GM12865 (cell line): ENCODE measurements around the gene PLA2G15.

Experiments used
- DNase-seq: peaks from one replicate; pipeline ENCODE4 v3.0.0; 2010; ENCODE audit warnings: low read depth
- H3K4me3 ChIP-seq: 2 replicates; pipeline ENCODE4 v1.5.1; 2011; ENCODE audit warnings: mild to moderate bottlenecking, low read depth, low read length, control low read depth
- TF ChIP-seq, protein P1 (sequence below): IDR thresholded peaks from 2 replicates; pipeline ENCODE4 v1.5.1; 2011; ENCODE audit warnings: low read length, control low read depth, low read depth, inconsistent platforms; ENCODE audit not compliant: insufficient read depth; ENCODE audit errors: missing control alignments

Gene PLA2G15

DNA sequence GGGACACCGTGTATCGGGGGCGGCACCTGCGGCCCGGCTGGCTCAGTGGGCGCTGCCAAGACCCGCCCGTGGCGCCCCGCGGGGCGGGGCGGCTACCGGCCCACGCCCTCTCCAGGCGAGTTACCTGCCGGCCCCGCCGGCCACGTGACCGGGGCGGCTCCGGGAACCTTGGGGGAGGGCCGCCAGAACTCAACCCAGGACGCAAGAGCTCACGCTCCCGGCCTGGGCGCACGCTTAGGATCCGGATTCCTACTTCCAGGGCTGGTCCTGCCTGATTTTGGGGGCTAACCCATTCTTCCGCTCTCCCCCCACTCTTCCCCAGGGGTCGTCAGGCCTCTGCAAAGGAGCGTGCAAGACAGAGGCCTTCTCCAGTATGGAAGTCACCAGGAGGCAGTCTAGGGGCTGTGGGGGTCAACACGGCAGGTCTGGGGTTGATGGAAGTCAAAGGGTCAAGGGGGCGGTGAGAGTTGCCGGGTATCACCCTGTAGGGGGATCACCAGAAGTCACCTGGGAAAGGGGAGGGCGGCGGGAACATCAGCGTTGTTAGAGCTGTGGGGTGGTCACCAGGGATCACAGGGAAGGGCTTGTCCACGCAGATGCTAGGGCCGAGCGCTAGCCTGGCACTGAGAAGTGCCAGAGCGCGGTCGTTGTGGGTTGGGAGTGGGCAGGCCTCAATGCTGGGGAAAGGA, 8.9 kb upstream of the PLA2G15 start:
- DNase-seq = no peak
- H3K4me3 ChIP-seq = peak overlapping the region; percentile 57
- TF ChIP-seq, protein P1, sequence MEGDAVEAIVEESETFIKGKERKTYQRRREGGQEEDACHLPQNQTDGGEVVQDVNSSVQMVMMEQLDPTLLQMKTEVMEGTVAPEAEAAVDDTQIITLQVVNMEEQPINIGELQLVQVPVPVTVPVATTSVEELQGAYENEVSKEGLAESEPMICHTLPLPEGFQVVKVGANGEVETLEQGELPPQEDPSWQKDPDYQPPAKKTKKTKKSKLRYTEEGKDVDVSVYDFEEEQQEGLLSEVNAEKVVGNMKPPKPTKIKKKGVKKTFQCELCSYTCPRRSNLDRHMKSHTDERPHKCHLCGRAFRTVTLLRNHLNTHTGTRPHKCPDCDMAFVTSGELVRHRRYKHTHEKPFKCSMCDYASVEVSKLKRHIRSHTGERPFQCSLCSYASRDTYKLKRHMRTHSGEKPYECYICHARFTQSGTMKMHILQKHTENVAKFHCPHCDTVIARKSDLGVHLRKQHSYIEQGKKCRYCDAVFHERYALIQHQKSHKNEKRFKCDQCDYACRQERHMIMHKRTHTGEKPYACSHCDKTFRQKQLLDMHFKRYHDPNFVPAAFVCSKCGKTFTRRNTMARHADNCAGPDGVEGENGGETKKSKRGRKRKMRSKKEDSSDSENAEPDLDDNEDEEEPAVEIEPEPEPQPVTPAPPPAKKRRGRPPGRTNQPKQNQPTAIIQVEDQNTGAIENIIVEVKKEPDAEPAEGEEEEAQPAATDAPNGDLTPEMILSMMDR = no peak

DNA sequence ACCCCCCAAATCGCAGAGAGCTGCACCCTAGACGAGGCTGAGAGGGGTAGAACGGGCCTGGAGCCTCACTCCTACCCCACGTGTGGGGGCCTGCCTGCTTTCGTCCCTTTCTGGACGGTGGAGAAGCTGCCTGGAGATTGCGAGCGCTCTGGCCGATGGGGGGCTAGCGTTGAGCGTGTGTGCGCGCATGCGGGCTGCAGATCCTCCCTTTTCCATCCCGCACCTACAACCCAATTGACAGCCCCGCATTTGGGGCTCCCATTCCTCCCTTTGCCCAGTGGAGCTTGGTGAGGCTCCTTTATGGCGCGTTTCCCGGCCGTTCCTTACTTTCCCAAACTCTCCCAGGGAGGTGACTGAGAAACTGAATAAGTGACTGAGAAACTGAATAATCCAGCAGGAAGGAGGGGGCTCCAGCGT, 8.3 kb upstream of the PLA2G15 start:
- TF ChIP-seq, protein P1 = no peak
- peak overlapping the region; percentile 57 for H3K4me3 ChIP-seq
- DNase-seq = no peak

DNA sequence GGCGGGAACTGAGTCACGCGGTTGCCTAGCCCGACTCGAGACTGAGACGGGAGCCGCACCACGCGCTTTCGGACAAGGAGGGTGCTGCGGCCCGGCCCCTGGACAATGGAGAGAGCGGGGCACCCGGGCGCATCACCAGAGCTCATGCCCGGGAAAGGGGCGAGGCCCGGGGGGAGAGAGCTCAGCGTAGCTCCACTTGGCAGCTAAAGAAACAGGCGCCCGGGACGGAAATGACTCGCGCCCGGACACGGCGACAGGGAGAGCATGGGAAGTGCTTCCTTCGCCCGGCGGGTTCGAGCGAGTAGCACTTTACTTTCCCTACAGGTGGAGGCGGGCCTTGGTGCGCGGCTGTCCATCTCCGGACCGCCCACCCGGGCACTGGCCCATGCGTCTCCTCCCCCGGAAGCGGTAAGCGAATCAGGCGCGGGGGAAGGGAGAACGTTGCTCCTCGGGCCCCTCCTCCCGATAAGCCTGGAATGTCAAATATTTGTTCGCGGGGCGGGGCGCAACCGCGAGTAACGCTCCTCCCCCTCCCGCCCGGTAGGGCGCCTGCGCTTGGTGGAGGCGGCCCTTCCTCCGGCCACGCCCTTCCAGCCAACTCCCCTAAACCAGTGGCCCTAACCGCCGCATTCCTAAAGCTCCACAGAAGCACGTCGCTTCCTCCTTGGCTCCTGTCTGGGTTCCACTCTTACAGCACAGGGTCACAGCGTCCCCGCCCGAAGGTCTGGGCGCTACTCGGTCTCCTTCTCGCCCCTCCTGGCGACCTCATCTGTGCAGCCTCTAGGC, 7.7 kb upstream of the PLA2G15 start:
- peak; percentile 98 for DNase-seq
- H3K4me3 ChIP-seq = peak overlapping the region; percentile 57
- TF ChIP-seq, protein P1 = no peak

DNA sequence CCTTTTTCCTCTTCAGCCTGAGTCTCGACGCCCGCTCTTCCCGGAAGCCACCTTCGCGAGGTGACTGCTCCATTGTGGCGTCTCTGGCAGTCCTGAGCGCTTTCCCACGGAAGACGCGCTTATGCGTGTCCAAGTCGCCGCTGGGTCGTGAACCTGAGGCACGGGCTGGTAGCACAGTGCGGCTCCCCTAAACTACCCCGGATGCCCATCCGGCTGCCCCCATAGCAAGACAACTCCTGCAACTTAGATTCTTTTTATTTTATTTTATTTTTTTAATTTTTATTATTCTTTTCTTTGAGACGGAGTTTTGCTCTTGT, 7.2 kb upstream of the PLA2G15 start:
- no peak for DNase-seq
- TF ChIP-seq, protein P1 = no peak
- peak overlapping the region; percentile 57 for H3K4me3 ChIP-seq

DNA sequence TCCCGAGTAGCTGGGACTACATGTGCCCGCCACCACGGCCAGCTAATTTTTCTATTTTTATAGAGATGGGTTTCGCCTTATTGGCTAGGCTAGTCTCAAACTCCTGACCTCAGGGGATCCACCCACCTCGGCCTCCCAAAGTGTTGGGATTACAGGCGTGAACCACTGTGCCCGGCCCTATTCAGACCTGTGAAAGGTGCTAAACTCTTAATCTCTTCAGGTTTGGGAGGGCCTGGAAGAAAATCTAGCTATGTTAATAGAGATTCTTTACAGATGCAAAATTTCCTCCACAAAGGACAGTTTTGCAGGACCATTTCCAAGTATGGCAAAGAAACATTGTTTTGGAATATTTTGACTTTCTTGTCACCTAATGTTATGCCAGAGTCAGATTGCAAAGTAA, 3.1 kb upstream of the PLA2G15 start:
- no peak for DNase-seq
- TF ChIP-seq, protein P1 = no peak
- no peak overlapping the region for H3K4me3 ChIP-seq

DNA sequence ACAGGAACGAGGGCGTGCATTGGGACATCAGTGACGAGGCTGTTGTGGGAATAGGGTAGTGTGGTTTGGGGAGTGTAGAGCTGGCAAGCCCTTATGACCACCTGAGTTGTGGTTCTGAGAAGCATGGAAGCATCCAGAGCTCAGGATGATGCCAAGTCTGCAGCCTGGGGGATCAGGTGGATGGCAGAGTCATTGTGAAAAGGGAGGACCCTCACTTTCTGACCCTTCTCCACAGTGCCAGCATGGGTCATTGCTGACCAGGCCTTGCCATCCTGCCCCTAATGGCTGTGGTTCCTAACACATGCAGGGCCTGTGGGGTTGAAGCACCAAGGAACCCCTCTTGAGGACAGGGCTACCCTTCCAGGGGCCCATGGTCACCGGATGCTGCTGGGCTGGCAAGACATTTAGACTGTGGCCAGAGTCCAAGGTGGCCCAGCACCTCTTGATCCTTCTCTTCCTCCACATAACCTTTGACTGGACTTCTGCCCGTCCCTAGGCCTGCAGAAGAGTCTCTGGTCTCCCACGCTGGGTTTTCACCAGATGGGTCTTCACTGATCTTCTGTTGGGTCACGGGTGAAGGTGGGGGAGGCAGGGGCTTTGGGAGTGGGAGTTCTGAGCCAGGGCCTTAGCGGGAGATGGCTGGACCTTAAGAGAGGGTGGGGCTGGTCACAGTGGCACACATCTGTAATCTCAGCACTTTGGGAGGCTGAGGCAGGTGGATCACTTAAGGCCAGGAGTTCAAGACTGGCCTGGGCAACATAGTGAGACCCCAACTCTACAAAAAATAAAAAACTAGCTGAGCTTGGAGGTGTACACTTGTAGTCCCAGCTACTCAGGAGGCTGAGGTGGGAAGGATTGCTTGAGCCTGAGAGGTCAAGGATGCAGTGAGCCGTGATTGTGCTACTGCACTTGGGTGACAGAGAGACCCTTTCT, 2.0 kb upstream of the PLA2G15 start:
- H3K4me3 ChIP-seq = no peak overlapping the region
- no peak for DNase-seq
- TF ChIP-seq, protein P1 = no peak
